ENCODE results near the gene MOB3C.

The MOB3C gene

DNA sequence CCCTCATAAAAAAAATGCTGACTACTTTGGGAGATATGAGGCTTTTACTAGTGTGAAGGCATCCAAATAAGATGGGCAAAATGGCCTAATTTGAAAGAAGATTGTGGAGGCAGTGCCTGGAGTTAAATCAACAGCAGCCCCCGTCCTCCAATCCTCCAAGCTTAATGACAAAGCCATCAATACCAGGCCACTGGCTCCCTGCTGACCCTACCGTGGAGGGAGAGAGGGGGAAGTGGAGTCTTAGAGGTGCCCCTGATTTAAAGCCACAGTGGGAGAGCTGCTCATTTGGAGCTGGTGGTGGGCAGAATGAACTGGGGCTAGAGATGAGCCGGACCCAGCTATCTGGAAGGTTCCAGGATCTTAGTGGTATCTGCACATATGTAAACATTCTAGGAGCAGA is 40.8 kb downstream of the MOB3C start:
- no peak for DNase-seq (ENCODE audit: low read depth)

DNA sequence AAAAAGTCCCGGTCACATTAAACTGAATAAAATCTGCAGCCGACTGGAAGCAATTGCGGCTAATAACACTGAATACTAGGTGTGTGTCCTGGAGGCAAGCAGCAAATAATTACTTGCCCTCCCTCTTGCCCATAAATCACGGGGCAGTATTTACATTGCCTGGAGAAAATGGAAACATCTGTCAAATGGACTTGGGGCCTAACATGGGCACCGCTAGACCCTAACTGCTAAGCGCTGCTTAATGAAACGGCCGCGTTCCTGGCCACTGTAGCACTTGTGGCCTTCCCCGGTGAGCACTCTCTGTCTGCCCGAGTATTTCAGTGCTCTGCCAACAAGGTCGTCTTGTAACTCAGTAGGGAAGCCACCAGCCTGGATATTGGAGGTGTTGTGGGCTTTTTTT is 41.3 kb downstream of the MOB3C start:
- no peak for DNase-seq (ENCODE audit: low read depth)

DNA sequence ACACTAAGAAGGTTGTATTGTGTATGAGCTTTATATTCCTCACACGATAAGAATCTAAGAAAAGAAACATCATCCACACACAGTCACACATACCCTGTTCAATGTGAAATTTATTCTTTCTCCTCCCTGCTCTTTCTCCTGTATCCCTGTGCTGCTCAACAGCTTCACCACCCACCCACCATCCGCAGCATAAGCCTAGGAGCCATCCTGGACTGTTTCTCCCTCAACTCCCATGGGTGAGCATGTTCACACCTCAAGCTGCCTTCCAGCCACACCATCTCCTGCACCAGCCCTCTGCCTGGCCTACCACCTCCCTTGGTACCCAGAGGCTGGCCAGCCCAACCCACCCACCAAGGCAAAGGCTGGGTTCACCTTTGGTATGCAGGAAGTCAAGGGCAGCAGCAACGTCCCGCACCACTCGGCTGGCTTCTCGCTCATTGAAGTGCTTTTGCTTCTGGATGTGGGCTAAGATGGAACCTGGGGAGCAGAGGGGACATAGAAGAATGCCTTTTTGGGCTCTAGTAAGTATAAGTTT is 44.9 kb downstream of the MOB3C start:
- no peak for DNase-seq (ENCODE audit: low read depth)

DNA sequence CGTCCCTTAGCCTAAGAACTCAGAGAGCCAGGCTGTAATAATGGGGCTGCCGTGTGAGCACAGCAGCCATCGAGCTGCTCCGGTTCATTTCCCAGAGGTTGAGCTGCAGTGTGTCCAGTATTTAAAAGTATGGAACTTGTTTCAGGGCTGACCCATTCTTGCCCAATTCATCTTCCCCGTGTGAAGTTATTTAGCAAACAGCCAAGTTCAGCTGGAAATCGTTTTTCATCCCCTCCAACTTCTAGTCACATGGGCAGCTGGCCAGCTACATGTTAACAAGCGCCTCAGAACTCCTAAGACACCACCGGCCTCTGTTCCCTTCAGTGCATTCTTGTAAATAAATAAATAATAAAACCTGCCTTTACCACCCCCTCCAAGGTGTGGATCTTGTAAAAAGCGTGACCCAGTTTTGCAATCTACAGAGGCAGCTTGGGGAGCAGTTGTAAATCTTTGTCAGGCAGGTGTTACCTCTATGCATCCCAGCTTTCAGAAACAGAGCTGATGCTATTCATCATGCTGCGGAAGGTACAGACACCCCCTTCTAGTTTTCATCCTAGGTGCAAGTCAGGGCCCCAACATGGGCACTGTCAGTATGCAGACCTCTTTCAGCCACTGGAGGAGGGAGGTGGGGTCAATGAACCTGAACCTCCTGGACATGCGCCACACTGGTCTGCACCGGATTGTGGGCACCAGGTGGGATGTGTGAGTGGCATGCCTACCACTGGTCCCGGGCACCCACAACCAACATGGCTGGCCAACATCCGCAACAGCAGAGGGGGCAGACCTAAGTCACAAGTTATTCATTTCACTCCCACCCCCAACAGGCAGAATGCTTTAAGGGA is 46.5 kb downstream of the MOB3C start:
- no peak for DNase-seq (ENCODE audit: low read depth)

DNA sequence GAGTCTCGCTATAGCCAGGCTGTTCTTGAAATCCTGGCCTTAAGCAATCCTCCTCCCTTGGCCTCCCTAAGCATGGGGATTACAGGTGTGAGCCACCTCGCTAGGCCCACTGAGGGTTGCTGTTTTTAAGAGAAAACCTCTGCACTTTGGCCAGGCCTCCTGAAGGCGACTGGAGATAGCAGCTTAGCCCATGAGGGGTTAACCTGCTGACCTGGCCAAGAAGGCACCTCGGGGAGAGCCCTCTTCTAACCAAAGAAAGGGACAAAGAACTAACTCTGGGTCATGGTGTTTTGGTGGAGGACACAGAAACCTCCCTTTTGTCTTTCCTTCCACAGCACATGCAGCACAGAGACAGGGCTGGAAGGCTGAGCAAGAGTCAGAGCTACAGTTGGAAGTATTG is 47.5 kb downstream of the MOB3C start:
- DNase-seq (ENCODE audit: low read depth) = no peak

DNA sequence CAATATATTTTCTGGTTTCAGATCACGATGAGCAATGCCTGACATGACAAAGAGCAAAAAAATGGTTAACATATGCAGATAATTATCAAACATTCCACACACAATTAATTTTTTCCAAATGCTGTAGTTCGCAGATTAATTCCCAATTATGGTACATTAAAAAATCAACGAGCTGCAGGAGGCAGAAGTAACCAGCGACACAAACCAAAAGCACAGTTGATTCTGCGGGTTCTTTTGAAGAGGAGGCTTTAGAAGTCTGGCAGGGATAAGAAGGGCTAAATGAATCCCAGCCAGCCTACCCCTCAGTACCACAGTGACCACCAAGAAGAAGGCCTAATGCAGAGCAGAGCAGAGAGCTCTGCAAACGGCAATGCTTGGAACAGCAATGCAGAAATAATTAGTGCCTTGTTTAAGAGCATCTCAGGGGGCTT is 48.1 kb downstream of the MOB3C start:
- DNase-seq (ENCODE audit: low read depth) = no peak

DNA sequence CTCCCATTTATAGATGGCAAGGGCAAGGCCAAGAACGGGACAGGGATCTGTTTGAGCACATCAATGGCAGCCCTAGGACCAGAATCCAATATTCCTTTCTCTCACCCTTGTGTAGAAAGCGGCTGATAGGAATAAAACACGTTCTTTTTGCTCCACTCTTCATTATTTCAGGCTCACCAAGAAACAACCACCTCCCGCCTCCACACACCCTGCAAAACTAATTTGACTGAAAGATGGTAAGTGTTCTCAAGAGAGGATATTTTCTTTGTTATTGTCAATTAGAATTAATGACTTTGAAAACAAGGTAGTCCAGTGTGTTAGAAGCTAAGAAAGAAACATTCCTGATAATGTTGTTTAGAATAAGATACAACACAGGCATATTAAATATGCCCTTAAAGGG is 53.3 kb downstream of the MOB3C start:
- no peak for DNase-seq (ENCODE audit: low read depth)

DNA sequence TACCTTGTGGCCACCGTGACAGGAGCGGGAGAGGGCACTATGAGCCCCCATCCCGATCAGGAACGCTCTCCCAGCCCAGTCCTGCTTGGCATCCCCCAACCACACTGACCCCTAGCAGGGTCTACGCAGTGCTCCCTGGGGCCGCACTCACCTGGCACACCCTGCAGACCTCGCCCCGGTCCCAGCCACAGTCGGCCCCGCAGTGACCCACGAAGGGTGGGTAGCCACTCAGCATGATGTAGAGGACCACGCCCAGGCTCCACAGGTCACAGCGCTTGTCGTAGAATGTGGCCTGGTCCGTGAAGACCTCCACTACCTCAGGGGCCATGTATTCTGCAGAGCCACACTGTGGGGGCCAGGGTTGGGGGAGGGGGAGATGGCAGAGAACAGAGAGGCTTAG is 54.1 kb downstream of the MOB3C start:
- DNase-seq (ENCODE audit: low read depth) = no peak

DNA sequence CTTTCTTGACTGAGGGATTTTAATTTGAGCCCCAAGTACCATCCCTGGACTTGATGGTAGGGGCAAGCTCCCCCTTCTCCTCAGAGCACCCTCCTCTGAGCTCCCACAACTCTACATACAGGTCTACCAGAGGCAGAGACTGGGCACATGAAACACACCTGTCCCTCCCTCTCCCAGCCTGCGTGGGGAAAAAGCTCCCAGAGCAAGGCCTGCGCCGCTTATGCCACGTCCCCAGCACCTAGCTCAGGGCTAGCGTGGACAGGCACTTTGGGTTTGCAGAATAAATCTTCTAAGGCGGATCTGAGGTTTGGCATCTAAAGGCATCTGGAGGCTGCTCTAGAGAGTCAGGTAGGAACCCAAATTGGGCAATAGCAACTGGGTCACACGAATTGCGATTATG is 57.6 kb downstream of the MOB3C start:
- no peak for DNase-seq (ENCODE audit: low read depth)

DNA sequence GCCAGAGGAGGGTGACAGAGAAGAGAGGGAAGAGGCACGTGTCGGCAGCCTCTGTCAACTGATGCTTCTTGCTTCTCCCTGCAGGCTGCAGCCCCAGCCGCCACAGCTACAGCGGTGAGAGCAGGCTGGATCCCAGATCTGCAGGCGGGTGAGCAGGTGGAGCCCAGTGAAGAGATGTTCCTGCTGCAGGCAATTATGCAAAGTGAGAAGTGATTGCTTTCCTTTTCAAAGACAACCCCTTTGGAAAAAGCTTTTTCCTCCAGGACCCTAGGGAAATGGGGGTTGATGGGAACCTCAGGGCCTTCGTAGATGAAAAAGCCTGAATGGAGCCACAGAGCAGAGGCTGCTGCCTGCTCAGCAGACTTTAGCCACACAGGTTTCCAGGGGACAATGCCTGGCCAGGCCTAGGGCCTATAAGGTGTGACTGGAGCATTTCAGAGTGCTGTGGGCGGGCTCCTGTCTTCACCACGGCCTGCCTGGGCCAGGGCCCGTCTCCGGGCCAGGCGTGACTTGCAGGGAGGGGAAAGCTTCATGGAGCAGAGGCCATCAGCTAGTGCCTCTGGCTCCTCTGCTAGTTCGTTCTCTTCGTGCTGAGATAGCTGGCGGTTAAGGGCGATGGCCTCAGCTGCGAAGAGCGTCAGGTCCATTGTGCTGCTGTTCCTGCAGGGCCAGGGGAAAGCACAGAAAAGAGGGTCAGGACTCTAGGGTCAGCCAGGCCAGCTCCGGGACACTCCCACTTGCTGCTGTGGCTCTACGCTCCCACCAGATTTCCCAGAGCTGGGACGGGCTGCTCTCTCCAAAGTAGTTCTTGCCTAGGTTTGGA is 58.3 kb downstream of the MOB3C start:
- DNase-seq (ENCODE audit: low read depth) = no peak
